HG02973 (cell line): ENCODE results near the gene FAM72A.
"Not testable (repeated sequence)": the region's sequence is repeated elsewhere in the genome, so short reads cannot be mapped to it uniquely, and the experiment has no call there.

Experiments
- ATAC-seq: cut with Tn5 transposase; IDR thresholded peaks from one replicate; pipeline ENCODE4 v1.9.1; 2021; ENCODE audit warnings: moderate library complexity; ENCODE audit not compliant: unreplicated experiment

The FAM72A gene

GRCh38 chr1:206202789-206203363, at the start of gene FAM72A:
Gene FAM72A (minus strand): TSS chr1:206202839. CDS start chr1:206202025, 814 bp downstream.
- ATAC-seq = peak; percentile 88

GRCh38 chr1:206250953-206251681, 48.5 kb upstream of the FAM72A start:
- not testable (repeated sequence) for ATAC-seq

- not testable (repeated sequence) for ATAC-seq
Observed at GRCh38 chr1:206246129-206246886, 43.7 kb upstream of the FAM72A start.

GRCh38 chr1:206245479-206245878, 42.8 kb upstream of the FAM72A start:
- not testable (repeated sequence) for ATAC-seq

- peak; percentile 93 for ATAC-seq
Observed at GRCh38 chr1:206243335-206243734, 40.7 kb upstream of the FAM72A start.

GRCh38 chr1:206240288-206240687, 37.6 kb upstream of the FAM72A start:
- peak; percentile 52 for ATAC-seq

- ATAC-seq = not testable (repeated sequence)
Observed at GRCh38 chr1:206235190-206235589, 32.6 kb upstream of the FAM72A start.

GRCh38 chr1:206234189-206234916, 31.7 kb upstream of the FAM72A start:
- ATAC-seq = not testable (repeated sequence)

GRCh38 chr1:206232970-206233645, 30.5 kb upstream of the FAM72A start:
- peak; percentile 65 for ATAC-seq

GRCh38 chr1:206231989-206232388, 29.4 kb upstream of the FAM72A start:
- not testable (repeated sequence) for ATAC-seq

GRCh38 chr1:206229286-206229685, 26.6 kb upstream of the FAM72A start:
- ATAC-seq = not testable (repeated sequence)

GRCh38 chr1:206226886-206227285, 24.2 kb upstream of the FAM72A start:
- ATAC-seq = not testable (repeated sequence)

- ATAC-seq = not testable (repeated sequence)
Observed at GRCh38 chr1:206225386-206225785, 22.7 kb upstream of the FAM72A start.

GRCh38 chr1:206224190-206224776, 21.6 kb upstream of the FAM72A start:
- ATAC-seq = not testable (repeated sequence)

- not testable (repeated sequence) for ATAC-seq
Observed at GRCh38 chr1:206221585-206221984, 18.9 kb upstream of the FAM72A start.

- not testable (repeated sequence) for ATAC-seq
Observed at GRCh38 chr1:206220332-206221000, 17.8 kb upstream of the FAM72A start.

GRCh38 chr1:206219514-206220331, 17.1 kb upstream of the FAM72A start:
- not testable (repeated sequence) for ATAC-seq

GRCh38 chr1:206218765-206219164, 16.1 kb upstream of the FAM72A start:
- ATAC-seq = not testable (repeated sequence)

- ATAC-seq = not testable (repeated sequence)
Observed at GRCh38 chr1:206218285-206218684, 15.6 kb upstream of the FAM72A start.
